ENCODE measurements around the gene GOLGA1.
"Not testable (repeated sequence)": the region's sequence is repeated elsewhere in the genome, so short reads cannot be mapped to it uniquely, and the experiment has no call there.

Gene GOLGA1

DNA sequence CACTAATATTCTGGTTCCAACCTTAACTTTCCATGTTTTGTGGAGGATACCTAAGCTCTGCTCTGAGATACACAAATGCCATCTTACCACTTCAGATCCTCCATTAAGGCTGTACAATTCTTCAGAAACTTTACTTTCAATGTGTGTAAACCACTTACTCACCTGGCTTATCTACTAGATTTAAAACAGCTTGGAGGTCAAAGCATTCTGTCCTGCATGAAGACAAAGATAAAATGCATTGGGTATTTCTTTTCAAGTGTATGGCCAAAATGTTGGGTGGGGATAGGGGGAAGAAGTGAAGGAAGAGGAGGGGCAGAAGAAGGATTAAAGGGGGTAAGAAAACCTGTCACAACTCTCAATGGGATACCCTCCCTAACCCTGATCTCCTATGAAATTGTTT lies 939 bp downstream of the GOLGA1 start:
- DNase-seq (ENCODE audit: low read depth): no peak

DNA sequence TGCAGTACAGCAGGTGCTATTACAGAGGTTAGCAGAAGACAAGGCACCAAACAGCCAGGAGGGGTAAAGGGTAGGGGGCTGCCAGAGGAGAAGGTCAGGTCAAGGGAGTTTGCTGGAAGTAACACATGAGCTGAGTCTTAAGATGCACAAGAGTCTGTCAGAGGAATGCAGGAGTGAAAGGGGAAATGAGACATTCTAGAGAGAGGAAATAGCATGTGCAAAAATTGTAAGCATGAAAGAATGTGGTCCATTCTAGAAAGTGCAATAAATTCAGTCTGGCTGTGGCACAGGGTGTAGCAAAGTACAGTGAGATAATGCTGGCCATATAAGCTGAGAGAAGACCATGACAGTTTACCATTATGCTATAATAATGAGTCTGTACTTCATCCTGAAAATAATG lies 6.6 kb downstream of the GOLGA1 start:
- DNase-seq (ENCODE audit: low read depth): peak; percentile 51

DNA sequence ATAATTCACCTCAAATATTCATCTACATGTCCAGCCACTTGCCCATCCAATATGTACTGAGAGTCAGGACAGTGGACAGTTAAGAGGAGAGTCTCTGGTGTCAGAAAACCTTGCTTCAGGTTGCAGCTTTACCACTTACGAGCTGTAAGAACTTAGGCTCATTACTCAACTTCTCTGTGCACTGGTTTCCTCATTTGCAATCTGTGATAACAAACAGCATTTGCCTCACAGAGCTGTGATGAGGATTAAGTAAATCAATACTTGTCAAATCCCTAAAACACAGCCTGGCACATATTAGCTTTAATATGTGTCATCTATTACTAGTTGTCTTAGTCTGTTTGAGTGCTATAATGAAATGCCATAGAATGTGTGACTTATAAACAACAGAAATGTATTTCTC lies 8.6 kb downstream of the GOLGA1 start:
- peak; percentile 41 for DNase-seq (ENCODE audit: low read depth)

DNA sequence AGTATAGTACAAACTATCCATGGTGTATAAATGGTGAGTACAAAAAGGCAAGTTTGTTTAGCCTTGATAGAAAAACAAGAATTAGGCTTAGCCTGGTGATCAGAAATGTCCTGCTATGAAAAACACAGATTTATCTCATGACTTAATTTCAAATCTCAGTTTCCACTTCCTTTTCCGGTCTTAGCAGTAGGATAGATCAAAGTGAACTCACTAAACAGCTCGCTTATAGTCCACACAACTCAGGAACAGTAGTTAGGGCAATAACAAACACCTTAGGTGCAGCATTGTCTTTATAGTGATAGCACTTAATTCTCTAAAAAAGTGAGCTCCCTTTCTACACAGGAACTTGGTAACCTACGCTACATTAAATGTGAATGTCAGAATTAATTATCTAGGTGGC lies 11.4 kb downstream of the GOLGA1 start:
- DNase-seq (ENCODE audit: low read depth): no peak

DNA sequence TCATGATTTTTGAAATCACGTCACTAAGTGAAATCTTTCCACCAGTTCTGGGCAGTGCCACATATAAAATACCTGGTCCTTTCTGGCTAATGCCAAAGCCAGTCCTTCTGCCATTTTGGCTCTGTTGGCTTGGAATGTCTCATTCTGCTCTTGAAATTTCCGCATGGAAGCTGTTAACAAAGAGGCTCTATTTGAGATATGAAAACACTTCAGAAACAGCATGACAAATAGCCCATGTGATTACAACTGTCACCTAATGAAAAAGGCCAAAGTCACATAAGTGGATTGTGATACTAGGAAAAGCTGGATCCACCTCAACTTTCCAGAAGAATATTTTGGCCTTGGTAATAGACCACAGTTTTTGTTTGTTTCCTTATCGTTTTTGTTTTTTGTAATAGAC lies 12.8 kb downstream of the GOLGA1 start:
- DNase-seq (ENCODE audit: low read depth): no peak

DNA sequence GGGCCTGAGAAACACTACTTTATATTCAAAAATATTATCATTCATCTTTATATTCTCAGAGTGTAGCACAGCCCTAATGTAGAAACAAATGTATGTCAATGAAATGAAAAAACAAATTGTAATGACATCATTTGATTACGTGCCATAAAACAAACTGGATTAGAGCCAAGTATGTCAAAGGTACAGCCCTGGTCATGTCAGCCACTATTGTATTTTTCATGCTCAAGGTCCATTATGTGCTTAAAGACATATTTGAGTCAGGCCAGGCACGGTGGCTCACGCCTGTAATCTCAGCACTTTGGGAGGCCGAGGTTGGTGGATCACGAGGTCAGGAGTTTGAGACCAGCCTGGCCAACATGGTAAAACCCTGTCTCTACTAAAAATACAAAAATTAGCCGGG lies 20.5 kb downstream of the GOLGA1 start:
- DNase-seq (ENCODE audit: low read depth): not testable (repeated sequence)

DNA sequence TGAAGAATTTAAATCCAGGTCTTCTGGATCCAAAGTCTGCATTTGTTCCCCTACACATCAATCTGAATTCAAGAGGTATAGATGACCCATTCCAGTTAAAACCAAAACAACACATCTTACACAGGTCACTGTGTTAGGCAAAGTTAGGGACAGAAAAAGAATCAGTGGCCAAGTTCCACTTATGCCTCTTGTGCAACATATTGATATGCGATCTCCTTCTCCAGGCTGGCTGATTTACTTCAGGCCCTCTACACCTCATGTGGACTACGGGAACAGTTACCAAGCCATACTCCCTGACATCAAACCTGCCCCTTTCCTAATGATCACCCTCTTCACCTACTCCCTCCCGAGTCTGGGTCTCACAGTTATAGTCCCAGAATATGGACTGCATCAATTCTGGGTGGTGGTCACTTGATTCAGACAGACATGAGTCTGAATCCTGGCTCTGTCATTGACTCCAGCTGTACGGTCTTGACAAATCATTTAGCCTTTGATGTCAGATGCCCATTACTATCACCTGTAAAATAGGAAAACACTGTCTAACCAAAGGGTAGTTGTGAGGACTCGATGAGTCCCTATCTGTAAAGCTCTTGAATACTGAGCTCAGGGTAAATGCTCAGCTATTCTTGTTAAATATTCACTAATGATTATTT lies 26.0 kb downstream of the GOLGA1 start:
- no peak for DNase-seq (ENCODE audit: low read depth)

DNA sequence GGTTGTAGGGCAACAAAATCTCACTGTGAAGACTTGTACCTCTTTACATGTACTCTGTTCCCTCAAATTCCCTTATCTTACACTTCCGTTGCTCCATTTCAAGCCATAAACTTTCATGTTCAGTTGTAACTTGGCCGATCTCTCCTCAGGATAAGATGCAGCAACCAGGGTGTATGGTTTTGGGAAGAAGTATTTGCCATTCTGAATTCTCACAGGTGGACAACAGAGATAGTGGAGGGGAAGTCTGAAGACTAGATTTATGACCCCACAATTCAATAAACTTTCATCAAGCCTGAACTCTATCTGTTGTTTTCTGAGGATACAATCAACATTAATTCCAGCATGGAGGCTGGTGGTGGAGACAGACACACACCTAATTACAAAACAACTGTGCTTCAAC lies 27.5 kb downstream of the GOLGA1 start:
- DNase-seq (ENCODE audit: low read depth): no peak

DNA sequence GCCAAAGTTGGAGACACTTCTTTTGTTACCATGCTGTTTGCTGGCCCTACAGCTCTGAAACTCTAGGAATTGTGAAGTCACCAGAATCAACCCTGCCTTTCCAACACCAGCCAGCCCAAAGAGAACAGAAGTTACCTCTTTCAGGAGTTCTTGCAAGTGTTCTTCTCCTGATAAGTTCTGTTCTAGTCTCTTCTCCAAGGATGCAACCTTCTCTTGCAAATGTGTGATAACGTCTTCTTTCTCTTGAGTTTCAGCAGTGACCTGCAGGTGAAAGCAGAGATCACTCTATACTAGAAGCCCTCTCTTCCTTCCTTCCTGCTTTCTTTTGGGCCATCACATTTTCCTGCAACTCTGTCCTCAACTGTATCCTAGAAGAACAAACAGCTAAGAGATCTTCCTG lies 29.1 kb downstream of the GOLGA1 start:
- DNase-seq (ENCODE audit: low read depth): no peak

DNA sequence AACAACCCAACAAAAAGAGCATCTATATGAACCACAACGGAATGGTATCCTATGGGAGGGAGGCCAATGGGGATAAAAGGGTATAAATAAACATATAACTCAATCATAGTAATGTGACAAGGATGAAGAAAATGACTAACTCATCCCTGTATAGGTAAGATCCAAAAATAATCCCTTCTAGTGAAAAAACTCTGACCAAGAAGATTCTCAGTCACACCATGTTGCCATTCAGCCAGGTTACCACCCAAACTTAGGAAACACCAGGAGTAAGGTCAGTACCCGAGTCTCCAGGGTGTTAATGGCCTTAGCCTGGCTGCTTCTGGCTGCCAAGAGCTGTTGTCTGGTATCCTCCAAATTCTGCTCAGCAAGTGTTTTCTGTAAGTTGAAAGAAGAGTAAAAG lies 32.8 kb downstream of the GOLGA1 start:
- no peak for DNase-seq (ENCODE audit: low read depth)

DNA sequence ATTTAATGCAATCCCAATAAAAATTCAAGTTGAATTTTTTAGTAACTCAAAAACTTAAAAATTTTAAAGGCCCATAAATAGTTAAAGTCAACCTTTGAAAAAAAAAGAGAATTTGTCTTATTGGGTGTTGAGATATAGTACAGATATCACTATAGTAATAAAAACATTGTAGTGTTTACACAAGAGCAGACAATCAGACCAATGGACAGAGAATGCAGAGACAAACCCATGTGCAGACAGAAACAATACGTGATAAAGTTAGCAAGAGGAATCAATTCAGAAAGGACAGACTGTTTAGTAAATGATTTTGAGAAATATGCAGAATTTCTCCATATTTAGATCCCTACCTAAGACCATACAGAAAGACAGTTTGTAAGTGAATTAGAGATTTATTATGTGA lies 33.9 kb downstream of the GOLGA1 start:
- DNase-seq (ENCODE audit: low read depth): no peak

DNA sequence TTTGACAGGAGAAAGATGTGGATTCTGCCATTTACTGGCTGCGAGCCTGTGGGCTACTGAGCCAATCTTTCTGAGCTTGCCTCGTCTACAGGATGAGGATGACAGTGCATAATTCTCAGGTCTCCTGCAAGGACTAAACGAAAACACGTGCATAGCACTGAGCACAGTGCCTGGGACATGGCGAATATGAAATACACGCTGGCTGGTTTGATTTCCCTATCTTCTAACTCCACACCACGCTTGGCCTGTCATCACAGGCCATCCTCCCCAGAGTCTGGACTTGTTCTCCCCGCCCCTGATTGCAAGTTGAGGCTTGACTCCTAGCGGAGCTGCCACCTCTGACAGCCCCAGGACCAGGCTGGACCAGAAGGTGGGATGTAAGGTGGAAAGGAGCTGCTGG lies 41.0 kb downstream of the GOLGA1 start:
- no peak for DNase-seq (ENCODE audit: low read depth)

DNA sequence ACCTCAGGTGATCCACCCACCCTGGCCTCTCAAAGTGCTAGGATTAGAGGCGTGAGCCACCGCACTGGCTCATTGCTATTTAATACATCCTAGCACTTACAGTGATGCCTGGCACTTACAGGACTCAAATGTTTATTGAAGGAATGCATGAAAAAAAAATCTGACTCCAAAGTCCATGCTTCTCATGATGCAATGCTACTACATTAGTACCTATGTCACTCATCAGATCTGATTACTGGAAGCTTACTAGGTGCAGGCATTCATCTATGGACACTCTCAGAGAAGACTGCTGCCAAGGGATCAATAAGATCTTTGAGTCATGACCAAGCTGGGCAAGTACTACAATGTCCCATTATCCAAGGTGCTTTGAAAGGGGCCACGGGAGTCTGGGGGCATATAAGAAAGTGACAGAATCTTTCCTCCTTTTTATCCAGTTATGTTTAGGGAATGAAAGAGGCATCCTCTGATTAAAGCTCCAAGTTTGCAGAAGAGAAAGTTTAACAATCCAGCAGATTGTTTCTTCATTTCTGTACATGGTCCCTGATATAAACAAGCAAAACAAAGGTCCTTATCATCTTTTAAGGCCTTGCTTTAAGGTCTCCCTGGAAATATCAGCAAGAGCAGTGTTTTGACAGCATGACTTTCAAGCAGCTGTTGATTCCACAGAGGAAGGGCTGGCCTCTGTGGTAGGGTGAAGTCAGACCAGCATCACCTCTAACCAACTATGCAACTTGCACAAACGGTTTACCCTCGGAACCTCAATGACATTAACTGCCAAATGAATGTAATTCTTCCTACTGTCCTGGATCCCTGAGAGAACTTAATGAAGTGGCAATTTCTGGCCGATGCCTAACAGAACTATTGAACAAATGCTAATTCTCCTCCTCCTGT lies 43.1 kb downstream of the GOLGA1 start:
- DNase-seq (ENCODE audit: low read depth): no peak

DNA sequence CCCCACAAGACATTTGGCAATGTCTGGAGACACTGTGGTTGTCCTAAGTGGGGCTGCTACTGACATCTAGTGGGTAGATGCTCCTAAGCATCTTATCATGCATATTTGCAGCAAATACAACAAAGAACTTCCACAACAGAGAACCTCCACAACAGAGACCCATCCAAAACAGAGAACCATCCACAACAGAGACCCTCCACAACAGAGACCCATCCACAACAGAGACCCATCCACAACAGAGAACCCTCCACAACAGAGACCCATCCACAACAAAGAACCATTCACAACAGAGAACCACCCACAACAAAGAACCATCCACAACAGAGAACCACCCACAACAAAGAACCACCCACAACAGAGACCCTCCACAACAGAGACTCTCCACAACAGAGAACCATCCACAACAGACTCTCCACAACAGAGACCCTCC lies 46.1 kb downstream of the GOLGA1 start:
- peak; percentile 59 for DNase-seq (ENCODE audit: low read depth)

DNA sequence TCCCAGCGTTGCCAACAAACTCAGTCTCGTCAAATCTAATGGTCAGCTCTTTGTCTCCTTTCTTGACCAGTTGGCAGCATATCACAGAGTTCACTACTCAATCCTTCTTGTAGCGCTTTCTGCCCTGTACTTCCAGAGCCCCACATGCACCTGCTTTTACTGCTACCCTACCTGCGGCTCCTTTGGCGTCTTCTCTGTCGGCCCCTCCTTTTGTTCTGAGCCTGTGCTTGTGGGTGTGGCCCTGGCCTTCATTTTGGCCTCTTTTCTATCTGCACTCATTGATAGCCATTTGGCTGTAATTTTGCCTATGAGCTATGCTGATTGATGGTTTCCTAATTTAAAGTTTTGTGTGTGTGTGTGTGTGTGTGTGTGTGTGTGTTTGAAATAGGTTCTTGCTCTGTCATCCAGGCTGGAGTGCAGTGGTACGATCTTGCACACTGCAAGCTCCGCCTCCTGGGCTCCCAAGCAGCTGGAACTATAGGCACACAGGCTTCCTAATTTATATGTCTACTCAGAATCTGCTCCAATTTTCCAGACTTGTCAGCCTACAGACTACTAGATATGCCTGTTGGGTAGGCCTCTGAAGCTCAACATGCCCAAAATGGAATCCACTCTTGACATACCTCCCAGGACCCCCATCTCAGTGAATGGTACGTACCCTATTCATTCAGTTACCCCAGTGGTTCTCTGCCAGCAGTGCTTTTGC lies 46.7 kb downstream of the GOLGA1 start:
- DNase-seq (ENCODE audit: low read depth): no peak

DNA sequence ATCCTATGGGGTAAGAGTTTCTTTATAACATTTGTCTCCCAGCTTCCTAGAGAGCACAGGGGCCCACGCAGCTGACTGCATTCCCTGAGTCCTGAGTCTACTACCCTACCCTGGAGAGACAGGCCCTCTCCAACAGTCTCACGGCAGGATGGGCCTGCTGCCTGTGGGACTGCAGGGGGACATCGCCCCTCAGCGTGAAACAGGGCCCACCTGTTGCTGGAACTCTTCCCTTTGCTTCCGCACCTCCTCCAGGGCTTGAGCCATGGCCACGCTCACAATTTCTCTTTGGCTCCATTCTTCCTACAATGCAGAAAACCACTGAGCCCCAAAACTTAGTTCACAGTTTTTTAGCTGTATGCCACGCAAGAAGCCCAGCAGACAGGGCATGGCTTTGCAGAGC lies 50.7 kb downstream of the GOLGA1 start:
- no peak for DNase-seq (ENCODE audit: low read depth)

DNA sequence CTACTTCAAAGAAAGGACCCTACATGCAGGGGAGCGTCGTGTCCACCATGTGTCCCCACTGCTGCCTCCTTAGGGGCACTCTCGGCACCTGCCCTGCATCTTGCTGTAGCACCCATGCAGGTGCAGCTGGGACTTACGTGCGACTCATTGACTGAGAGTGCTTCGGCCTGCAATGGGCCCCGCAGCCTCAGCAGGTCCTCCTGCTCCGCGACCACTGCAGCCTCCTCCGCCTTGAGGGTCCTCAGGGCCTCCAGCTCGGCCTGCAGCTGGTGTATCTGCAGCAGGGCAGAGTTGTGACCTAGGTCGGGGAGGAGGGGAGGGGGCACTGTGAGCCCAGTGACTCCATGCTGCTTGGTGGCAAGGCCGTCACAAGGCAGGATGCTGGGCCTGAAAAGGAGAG lies 51.9 kb downstream of the GOLGA1 start:
- DNase-seq (ENCODE audit: low read depth): no peak

DNA sequence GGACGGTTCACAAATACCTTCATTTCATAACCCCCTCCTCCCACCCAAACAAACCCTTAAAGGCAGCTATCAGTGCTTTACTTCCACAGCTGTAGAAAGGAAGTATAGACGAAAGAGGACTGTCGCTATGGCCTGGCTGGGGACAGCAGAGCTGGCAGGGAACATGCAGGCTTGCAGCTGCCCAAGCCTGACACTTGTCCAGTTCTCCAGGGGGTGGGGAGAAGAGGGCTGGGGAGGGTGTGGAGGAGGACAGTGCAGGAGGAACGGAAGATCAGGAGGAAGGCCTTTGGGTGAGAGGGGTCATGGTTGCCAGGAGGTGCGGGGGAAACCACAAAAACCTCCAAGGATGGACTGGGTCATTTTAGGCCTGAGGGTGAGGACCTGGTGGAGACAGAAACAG lies 53.1 kb downstream of the GOLGA1 start:
- no peak for DNase-seq (ENCODE audit: low read depth)

DNA sequence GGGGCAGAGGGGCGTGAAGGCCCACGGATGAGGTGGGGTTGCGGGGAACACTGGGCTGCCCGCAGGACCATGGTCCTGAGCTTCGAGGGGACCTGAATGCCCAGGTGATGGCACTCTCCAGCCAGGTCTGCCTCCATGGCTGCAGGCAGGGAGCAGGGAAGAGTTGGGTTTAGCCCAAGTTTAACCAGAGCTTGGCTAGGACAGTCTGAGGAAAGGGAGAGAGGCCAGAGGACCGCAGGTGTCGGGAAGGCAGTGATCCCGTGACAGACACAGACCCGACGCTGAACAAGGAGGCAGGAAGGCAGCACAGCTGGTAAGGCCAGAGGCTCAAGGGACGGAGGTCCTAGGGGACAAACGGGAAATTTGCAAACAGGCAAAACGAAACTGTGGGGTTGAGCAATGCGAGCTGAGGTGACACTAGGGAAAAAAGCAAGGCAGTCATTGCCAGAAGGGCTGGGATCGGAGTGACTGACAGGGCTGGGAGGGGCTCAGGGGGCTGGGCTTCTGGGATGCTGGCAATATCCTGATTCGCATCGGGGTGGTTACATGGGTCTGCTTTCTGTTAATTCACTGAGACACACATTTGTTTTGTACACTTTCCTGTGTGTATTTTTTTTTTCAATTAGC lies 53.9 kb downstream of the GOLGA1 start:
- DNase-seq (ENCODE audit: low read depth): no peak

DNA sequence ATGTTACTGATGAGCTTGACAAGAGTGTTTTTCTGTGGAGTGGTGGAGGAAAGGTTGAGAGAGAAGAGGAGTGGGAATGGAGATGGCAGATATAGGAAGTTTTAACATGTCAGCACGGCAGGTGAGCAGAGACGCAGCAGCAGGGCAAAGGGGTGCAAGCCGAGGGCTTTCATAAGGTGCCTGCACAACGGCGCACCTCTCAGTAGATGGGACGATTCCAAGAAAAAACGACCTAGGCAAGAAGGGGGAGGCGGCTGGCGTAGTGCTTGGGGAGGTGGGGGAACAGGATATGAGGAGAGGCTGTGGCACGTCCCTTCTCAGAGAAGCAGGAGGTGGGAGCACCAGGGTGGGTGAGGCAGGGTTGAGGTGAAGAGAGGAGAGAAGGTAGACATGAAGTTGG lies 54.4 kb downstream of the GOLGA1 start:
- DNase-seq (ENCODE audit: low read depth): no peak

DNA sequence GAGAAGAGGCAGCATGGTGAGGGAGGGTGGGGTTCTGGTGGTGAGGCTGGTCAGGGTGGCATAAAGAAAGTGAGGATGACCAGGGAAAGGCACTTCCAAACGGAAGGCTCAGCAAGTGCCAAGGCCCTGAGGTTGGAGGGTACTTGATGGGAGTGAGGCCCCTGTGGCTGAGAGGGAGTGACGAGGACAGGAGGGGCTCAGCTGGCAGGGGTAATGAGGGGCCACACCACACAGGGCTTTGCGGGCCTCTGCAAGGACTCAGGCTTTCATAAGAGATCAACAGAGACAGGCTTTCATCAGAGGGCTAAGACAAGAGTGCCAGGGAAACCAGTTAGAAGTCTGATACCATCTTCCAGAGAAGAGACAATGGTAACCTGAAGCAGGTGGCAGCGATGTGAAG lies 55.3 kb downstream of the GOLGA1 start:
- no peak for DNase-seq (ENCODE audit: low read depth)

DNA sequence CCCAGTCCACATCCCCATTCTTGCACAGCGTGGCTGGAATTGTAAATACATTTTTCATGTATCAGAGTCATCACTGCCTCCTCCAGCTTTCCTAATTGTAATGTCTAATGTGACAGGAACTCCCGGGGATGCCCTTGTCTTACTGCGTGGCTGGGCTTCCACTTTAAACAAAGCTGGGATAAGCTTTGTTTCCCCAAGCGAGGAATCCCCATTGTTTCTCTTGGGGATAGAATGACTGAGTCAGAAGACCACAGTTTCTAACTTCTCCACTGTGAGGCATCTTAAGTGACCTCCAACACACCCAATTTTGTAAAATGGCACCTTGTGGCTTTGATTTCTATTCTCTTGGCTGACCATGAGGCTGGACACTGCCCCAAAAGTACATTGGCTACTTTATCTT lies 56.5 kb downstream of the GOLGA1 start:
- DNase-seq (ENCODE audit: low read depth): no peak

DNA sequence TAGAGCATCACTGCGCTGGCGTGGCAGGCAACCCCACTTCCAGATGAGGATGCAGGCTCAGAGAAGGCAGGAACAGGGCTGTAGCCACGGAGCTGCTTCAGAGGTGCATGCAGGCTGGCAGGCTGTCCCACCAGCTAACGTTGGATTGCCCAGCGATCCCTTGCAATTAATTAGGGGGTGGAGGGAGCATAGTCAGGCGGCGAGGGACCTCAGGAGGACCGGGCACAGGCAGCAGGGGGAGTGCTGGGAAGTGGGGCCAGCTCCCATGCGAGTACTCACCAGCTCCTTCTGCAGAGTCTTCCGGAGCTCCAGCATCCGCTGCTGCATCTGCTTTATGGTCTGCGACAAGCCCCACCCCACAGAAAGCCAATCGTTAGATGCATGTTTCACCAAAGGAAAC lies 58.7 kb downstream of the GOLGA1 start:
- DNase-seq (ENCODE audit: low read depth): no peak
